GM12892 (cell line): ENCODE measurements around the gene CLDN14.

Experiments used
- DNase-seq: peaks from one replicate; pipeline ENCODE4 v3.0.0; 2011; ENCODE audit not compliant: insufficient read length
- FAIRE-seq: peaks from 2 replicates; lab custom pipeline; 2011; peaks lifted over from hg19 to GRCh38; lab: Jason Lieb, UNC
- POLR2A ChIP-seq: IDR thresholded peaks from 2 replicates; pipeline ENCODE4 v1.6.1; 2011; ENCODE audit warnings: low read depth, low read length, control low read depth
- POLR2AphosphoS5 ChIP-seq: IDR thresholded peaks from 2 replicates; pipeline ENCODE4 v1.6.1; 2011; ENCODE audit warnings: low read depth, low read length, control low read depth
- TAF1 ChIP-seq: IDR thresholded peaks from 2 replicates; pipeline ENCODE4 v1.6.1; 2011; ENCODE audit warnings: low read depth, mild to moderate bottlenecking, control low read depth, low read length, borderline replicate concordance

The CLDN14 gene

DNA sequence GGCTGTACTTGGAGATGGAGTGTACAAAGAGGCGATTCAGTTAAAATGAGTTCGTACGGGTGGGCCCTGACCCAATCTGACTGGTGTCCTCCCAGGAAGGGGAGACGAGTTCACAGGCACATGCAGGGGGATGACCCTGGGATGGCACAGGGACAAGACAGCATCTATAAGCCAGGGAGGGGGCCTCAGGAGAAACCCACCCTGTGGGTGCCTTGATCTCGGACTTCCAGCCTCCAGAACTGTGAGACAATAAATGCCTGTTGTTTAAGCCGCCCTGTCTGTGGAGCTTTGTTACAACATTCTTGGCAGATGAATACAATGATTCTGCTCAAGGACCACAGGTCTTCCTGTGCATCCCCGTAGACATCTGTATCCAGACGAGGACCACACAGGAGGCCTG, 14.6 kb upstream of the CLDN14 start:
- DNase-seq (no peak), FAIRE-seq (no peak)
- TF ChIP-seq POLR2A (no peak), POLR2AphosphoS5 (no peak), TAF1 (no peak)

DNA sequence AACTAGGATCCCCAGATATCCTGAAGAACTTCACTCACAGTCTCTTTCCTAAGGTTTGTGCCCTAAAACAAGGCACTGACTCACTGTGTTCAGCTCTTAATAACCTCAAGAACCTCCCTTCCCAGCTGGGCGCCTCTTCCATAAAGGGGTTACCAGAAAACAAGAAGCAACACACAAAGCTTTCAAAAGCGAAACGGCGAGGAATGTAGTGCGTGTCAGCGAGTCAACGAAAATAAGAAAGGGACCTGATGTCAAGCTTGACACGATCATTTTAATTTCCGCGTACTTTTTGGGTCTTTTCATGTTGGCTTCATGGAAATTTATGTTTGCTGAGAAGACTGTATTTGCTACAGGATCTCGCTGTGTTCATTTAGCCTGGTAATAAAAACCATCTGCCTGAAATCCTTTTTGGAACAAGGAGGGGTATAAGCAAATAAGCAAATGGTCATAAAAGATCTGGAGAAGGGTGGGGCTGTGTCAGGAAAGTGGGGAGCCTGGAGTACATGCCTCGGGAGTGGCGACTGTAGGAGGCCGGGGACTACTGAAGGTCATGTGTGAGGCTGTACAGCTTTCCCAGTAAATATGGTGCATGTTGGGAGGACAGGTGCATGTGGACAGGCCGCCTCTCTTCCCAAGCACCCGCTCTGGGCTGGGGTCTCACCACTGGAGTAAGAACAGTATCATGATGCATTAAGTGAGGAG, 11.4 kb upstream of the CLDN14 start:
- DNase-seq (no peak), FAIRE-seq (no peak)
- TF ChIP-seq POLR2AphosphoS5 (no peak), POLR2A (no peak), TAF1 (no peak)

DNA sequence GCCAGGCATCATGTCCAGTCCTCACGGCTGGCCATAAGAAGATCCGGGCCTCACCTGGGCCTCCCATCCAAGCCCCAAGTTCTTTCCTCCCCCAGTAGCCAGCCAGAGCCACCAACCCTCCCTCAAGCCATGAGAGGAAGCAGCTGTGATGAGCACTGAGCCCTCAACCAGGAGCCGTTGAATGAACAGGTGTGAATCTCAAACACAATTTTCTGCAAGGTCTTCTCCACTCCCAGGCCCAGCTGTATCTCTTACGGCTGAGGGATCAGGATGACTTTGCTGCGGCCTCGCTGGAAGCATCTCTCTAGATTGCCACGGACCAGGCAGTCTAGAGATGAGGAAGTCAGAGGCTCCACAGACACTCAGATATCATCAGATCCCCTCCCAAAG, 9.8 kb upstream of the CLDN14 start:
- no peak for DNase-seq
- no peak for TF ChIP-seq POLR2AphosphoS5
- no peak for TF ChIP-seq TAF1
- TF ChIP-seq POLR2A = no peak
- no peak for FAIRE-seq

- TF ChIP-seq POLR2A (no peak), TAF1 (no peak), POLR2AphosphoS5 (no peak)
- no peak for FAIRE-seq
- DNase-seq = no peak
These were observed 9.3 kb upstream of the CLDN14 start for GRCh38 chr21:36489103-36489775.

GRCh38 chr21:36487641-36488307, 7.9 kb upstream of the CLDN14 start:
- DNase-seq = no peak

DNA sequence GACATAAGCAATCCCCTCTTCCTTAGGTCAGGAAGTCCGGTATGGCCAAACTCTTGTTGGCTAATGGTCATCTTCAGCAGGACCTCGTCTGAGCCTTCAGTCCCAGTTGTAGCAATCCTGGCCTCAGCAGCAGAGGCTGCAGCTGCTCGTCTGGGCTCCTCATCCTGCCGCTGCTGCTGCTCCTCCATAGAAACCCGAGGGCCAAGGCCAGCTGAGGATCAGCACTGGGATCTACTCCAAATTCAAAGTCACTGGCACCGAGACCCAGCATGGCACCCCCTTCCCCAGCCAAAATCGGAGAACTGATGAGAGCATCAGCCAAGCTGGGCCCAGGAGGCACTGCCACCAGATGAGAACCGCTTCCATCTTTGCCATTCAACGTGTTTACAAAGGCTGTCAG, 6.3 kb upstream of the CLDN14 start:
- TF ChIP-seq POLR2A (no peak), TAF1 (no peak), POLR2AphosphoS5 (no peak)
- FAIRE-seq = no peak
- no peak for DNase-seq

More at GRCh38 chr21:36487641-36488307, 7.9 kb upstream of the CLDN14 start:
- no peak for TF ChIP-seq POLR2A
- TF ChIP-seq POLR2AphosphoS5 = no peak
- no peak for TF ChIP-seq TAF1
- FAIRE-seq = no peak

- no peak for DNase-seq
- no peak for FAIRE-seq
- TF ChIP-seq POLR2AphosphoS5 = no peak
- no peak for TF ChIP-seq TAF1
- TF ChIP-seq POLR2A = no peak
These were observed 5.6 kb upstream of the CLDN14 start for GRCh38 chr21:36485476-36485875.

DNA sequence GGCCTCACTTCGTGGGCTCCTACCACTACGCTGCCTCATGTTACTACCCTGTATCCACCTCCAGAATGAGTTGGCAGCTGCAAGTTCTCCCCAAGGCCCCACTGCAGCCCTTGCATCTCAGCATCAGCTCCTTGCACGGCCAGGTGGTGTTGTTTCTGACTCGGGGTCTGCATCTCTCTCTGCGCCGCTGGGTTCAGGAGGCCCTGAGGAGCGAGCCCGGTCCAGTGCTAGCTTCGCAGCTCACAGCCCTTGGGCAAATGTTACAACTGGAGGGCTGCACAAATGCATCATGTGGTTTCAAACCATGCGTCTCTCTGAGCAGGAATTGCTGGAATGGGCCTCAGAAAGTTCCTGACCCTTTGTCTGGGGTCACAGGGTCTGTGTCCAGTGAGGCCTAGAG, 3.2 kb upstream of the CLDN14 start:
- TF ChIP-seq POLR2AphosphoS5 = no peak
- TF ChIP-seq POLR2A = no peak
- DNase-seq = no peak
- no peak for FAIRE-seq

DNA sequence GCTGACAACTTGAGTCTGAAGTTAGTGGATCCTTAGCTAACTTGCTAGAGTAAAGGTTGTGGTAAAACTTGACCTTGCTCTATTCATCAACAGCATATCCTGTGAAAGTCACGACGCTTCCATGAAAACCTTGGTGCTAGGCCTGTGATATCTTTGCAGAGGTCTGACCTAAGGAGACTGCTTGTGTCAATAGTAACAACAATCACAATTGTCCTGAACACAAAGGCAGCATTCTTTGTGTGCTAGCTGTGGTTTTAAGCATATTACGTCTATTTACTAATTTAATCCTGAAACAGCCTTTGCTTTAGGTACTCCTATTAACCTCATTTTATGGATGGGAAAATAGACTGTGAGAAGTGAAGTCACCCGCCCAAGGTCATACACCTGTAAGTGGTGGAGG, 2.8 kb upstream of the CLDN14 start:
- no peak for FAIRE-seq
- TF ChIP-seq POLR2A = no peak
- TF ChIP-seq POLR2AphosphoS5 = no peak
- TF ChIP-seq TAF1 = no peak
- no peak for DNase-seq

DNA sequence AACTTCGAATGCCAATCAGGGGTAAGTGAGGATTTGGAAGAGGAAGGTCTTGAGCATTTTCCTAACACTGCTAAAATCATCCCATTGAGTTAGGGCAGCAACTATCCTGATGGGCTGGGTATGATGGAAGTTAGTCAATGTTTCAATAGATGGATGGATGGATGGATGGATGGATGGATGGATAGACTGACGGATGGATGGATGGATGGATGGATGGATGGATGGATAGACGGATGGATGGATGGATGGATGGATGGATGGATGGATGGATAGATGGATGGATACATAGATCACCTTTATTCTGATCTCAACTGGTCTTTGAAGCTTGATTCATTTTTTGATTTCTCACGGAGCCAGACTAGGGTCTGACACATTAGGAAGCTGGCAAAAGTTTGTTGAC, 2.3 kb upstream of the CLDN14 start:
- no peak for FAIRE-seq
- TF ChIP-seq TAF1 (no peak), POLR2A (no peak), POLR2AphosphoS5 (no peak)
- no peak for DNase-seq

GRCh38 chr21:36481639-36482038, 1.7 kb upstream of the CLDN14 start:
- no peak for TF ChIP-seq POLR2AphosphoS5
- no peak for TF ChIP-seq TAF1
- TF ChIP-seq POLR2A = no peak
- DNase-seq = no peak
- no peak for FAIRE-seq

DNA sequence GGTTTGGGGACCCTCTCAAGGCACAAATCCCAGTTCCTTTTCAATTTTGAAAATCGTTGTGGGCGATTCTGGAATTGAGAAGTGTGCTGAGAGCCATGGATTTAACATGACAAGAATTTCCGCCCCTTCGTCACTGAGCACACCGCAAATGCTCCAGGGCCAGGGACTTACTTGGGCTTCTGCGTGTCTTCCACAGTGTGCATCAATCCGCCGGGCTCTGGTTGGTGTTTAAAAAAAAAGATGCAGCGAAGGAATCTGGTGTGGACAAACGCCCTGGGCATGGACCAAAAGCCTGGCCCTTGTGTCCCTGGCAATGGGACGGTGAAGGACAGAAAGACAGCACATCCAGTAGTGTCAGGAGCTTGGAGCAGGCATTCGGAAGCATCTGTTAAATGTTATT, 696 bp upstream of the CLDN14 start:
- FAIRE-seq (no peak), DNase-seq (no peak)
- TF ChIP-seq POLR2AphosphoS5 = no peak
- no peak for TF ChIP-seq POLR2A
- TF ChIP-seq TAF1 = no peak

GRCh38 chr21:36478941-36479340, 981 bp downstream of the CLDN14 start:
- no peak for FAIRE-seq
- no peak for DNase-seq
- TF ChIP-seq POLR2A = no peak
- TF ChIP-seq TAF1 = no peak
- TF ChIP-seq POLR2AphosphoS5 = no peak
